HG03103 (cell line): ENCODE results near the gene MRC2.
"Not testable (repeated sequence)": the region's sequence is repeated elsewhere in the genome, so short reads cannot be mapped to it uniquely, and the experiment has no call there.

Experiments used
- ATAC-seq: cut with Tn5 transposase; IDR thresholded peaks from one replicate; pipeline ENCODE4 v1.9.1; 2021; ENCODE audit warnings: low read depth; ENCODE audit not compliant: unreplicated experiment

The MRC2 gene

GRCh38 chr17:62696726-62697490 lies 69.4 kb downstream of the MRC2 start:
- ATAC-seq: no peak

GRCh38 chr17:62698459-62698858 lies 71.0 kb downstream of the MRC2 start:
- ATAC-seq: not testable (repeated sequence)

GRCh38 chr17:62700964-62701705 lies 73.7 kb downstream of the MRC2 start:
- no peak for ATAC-seq

GRCh38 chr17:62701706-62702085 lies 74.2 kb downstream of the MRC2 start:
- no peak for ATAC-seq

- ATAC-seq: no peak
Observed at GRCh38 chr17:62702746-62703260, 75.3 kb downstream of the MRC2 start.

- no peak for ATAC-seq
Observed at GRCh38 chr17:62703261-62703775, 75.8 kb downstream of the MRC2 start.

- peak; percentile 83 for ATAC-seq
Observed at GRCh38 chr17:62703776-62704380, 76.4 kb downstream of the MRC2 start.

GRCh38 chr17:62704381-62704971 lies 77.0 kb downstream of the MRC2 start:
- no peak for ATAC-seq

- no peak for ATAC-seq
Observed at GRCh38 chr17:62705156-62705777, 77.8 kb downstream of the MRC2 start.

- ATAC-seq: no peak
Observed at GRCh38 chr17:62705778-62706597, 78.5 kb downstream of the MRC2 start.

- ATAC-seq: no peak
Observed at GRCh38 chr17:62706598-62707424, 79.3 kb downstream of the MRC2 start.

- no peak for ATAC-seq
Observed at GRCh38 chr17:62707425-62707739, 79.9 kb downstream of the MRC2 start.

- no peak for ATAC-seq
Observed at GRCh38 chr17:62708587-62708986, 81.1 kb downstream of the MRC2 start.

- ATAC-seq: no peak
Observed at GRCh38 chr17:62712171-62712581, 84.7 kb downstream of the MRC2 start.

- no peak for ATAC-seq
Observed at GRCh38 chr17:62713086-62713881, 85.8 kb downstream of the MRC2 start.

- no peak for ATAC-seq
Observed at GRCh38 chr17:62714016-62714777, 86.7 kb downstream of the MRC2 start.

GRCh38 chr17:62715882-62716390 lies 88.5 kb downstream of the MRC2 start:
- ATAC-seq: no peak
